Fibroblast of gingiva (primary cell): ENCODE results near the gene KIF13A.
"Not testable (repeated sequence)": the region's sequence is repeated elsewhere in the genome, so short reads cannot be mapped to it uniquely, and the experiment has no call there.

ENCODE experiments used
- DNase-seq: peaks from one replicate; pipeline ENCODE4 v3.0.0-alpha.2; 2011; ENCODE audit warnings: low read depth

Gene KIF13A

DNA sequence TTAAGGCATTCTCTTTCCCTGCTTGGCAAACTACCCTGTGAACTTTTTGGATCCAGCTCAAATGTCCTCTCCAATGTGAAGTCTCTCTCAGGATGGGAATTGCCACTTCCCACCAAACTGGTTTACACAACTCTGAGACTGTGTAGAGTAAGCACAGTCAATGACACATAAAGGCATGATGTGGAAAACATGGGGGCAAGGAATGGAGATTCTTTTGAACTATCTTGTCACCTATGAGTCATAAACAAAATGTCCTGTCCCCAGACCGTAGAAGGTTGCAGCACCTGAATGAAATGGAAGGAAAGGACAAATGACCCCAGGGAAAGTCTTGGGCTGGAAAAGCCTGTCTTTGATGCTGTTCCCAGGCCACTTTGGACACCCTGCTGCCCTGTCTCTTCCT is 11.0 kb upstream of the KIF13A start:
- DNase-seq, result peak; percentile 43

DNA sequence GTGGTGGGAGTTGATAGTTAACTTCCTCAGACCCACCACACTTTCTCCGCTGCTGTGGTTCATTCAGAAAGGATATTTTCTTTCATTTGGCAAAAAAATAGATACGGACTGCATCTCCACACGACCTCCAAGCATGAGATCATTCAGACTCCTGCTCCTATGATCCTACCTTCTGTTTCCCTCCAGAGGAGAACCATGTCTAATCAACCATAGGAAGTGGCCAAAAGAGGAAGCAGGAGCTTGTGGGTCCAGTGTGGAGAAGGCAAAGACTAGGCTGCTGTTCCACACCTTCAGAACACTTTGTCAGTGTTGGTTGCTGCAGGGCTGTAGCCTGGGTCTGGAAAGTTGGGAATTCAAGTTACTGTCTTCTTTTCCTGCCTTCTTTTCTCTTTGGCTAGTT is 10.6 kb upstream of the KIF13A start:
- no peak for DNase-seq

DNA sequence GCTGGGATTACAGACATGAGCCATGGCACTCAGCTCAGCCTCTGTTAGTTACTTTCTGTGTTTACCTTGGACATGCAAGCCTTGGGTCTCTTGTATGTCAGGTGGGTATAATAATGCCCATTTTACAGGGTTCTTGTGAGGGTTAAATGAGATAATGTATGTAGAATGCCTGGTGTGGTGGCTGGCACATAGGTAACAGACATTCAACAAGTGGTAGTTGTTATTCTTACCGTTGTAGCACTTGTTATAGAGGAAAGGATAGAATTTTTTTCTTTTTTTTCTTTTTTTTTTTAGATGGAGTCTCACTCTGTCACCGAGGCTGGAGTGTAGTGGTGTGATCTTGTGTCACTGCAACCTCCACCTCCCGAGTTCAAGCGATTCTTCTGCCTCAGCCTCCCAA is 8.0 kb upstream of the KIF13A start:
- no peak for DNase-seq

DNA sequence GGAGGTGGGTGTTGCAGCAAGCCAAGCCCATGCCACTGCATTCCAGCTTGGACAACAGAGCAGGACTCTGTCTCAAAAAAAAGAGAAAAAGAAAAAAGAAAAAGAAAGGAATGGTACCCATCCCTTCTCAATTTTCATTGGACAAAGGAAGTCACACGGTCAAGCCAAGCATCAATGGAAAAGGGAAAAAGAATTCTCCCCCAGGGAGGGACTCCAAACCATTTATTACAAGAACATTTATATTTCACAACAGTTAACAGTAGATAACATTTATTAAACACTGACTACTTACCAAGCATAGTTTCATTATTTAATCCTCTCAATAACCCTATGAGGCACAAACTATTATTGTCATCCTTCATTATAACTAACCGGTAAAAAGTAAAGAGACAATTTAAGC is 6.6 kb upstream of the KIF13A start:
- DNase-seq, result no peak

DNA sequence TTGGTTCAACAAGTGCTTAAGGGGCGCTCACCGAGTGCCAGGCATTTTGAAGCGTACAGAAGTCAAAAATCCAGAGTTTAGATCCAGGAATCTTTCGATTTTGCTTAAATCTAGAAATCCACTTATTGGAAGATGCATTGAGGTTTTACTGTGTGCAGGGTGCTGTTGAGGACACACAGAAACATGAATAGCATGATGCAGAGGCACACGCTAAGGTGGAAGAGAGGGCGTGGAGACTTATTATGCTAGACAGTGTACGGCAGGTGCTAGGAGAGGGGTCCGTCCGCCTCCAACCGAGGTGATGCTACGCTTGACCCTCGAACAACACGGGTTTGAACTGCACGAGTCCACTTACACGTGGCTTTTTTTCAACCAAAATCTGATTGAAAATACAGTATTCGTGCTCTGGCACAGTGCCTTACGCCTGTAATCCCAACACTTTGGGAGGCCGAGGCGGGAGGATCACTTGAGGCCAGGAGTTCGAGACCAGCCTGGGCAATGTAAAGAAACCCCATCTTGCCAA is 1.0 kb upstream of the KIF13A start:
- no peak for DNase-seq

DNA sequence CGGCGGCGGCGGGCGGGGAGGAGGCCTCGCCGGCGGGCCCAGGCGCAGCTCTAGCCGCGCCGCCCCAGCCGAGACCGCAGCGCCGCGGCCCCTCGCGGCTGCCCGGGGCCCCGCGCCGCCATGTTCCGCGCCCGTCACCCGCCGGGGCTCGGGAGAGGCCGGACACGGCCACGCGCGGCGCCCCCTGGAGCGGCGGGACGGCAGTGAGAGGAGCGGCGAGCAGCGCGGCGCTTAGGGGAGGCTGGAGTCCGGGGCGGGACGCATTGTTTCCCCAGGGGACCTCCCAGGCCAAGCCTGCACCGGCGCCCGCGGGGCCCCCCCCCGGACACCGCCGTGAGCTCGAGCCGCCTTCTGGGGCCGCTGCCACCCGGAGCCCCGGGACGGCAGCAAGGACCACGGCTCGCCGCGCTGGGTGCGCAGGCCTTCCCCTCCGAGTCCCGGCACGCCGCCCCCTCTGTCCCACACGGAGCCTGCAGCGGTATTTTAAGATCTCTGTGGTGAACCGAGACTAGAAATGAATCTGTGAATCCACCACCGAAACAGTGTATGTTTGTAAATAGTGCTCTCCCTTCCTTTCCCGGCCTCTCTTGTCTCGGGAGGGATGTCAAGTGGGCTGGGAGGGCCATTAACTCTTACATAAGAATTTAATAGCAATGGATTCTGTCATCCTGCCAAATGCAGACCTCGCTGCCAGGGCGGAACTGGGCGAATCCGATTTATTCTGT is 424 bp upstream of the KIF13A start:
- DNase-seq, result peak; percentile 72

DNA sequence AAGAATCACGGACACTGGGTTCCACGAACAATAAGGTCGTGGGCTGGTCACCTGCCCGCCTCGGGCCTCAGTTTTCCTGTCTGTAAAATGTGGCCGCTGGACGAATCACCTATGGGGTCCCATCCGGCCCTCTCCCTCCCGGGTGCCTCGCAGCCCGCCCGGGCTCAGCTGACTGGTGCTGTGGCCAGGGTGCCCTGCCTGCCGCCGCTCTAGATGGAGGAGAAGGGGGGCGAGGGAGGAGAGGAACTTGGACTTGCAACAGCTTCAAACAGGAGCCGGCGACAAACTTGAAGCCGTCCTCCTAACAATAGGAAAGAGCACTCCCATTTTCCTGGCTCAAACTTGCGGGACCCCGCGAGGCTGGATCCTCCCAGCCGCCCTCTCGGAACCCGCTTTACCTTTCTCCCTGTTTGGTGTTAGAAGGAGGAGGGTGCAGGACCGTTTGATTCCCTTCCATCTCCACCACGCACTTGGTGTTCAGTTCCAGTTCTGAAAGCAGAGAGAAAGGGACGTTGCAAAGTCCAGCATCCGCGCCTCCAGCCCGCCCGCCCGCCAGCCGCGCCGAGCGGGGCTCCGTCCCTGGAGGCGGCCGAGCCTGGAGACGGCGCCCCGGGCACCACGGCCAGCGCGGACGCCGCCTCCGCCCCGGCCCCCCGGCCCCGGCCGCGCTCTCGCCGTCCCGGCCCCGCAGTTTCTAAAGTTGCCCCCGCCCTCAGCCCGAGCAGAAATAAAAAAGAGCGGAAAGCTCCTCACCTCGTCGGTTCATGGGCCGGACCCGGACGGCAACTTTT is 584 bp downstream of the KIF13A start:
- peak; percentile 59 for DNase-seq

DNA sequence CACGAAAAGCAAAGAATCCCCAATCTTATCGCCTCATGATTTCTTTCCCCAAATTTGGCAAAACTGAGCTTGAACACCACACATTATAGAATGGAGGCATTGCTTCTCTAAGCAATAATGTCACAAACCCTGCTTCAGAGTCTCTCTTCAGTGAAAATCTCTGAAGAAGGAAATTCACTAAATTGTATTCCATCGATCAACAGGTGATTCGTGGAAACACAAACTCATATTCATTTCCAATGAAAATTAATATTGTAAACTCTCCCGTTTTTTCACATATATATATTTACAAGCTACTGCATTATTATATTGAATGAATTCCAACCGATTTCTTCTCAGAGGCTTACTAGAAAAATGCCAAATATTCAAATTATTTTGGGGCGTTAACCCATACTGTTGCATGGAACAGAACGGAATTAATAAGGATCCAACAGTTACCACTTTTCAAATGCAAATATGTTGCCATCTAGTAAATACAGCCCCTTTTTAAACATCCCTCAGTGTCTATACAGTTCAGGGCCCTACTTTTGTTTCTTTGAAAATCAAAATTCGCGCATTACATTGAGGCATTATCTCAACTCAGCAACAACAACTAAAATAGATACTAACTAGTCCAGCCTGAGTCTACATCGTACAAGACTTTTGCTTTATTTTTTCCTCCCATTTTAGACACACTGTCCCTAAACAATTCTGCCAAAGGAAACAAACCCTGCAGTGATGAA is 1.3 kb downstream of the KIF13A start:
- no peak for DNase-seq

DNA sequence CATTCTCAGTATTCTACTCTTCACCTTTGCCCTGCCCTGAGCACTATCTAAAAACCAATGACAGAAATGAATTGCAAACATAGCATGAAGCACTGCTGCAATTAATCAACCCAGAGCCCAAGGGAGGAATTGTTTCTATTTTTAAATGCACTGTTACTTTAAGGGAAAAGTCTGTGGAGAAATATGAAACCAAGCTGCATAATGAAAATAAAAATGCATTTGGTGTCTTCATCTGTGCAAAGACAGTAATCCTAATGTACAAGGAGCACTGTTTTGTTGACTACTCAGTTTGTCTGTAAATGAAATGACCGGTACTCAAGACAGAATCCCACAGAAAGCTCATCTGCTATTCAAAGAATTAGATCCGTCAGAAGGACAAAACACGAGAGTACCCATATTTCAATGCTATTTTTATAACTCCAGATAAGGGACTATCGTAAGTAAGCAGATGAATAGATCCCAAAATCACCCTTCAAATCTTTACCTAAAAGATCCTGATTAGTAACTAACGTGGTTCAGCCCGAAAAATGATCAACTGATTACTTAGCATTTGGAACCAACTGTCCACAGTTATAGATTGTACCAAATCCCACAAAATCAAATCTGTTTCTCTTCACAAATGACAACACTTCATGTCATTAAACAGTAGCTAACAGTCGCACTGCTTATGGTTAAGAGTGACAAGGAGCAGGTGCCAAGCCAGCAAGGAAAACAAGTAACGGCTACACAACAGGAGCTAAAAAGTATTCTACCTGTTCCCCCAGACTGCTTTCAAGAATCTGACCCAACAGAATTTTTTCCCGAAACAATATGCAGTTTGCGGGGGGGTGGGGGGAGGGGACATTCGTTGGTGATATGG is 2.4 kb downstream of the KIF13A start:
- DNase-seq, result peak; percentile 64

DNA sequence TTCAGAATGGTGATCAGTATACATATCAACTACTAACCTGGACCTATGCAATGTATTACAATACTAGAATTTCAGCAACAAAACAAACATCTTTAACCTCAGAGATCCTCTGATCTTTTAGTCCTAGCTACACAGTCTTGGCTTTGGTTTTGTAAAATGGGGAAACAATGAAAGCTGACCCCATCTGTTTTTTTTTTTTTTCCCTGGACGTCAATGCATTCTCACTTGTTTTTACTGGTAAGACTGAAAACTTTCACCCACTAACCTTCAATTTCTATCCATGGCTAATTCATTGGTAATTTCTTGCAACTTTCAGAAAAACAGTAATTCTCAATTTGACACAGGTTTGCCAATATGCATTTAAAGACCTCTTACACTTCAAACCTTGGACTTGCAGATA is 3.0 kb downstream of the KIF13A start:
- DNase-seq, result peak; percentile 65

DNA sequence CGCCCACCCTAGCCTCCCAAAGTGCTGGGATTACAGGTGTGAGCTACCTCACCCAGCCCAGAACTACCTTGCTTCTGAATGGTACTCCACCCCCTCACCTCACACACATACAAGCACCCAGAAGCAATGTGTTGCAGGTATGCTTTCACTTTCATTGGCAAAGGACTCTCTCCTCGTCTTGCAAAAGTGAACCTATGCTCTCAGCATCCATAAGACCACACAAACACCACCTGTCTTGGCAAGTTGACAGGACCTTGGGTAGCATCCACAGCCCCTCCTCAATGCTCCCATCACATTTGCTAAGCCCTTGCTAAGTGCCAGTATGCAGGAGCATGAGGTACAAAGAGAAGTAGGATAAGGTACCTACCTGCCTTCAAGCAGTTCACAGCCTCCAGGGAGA is 3.7 kb downstream of the KIF13A start:
- no peak for DNase-seq

DNA sequence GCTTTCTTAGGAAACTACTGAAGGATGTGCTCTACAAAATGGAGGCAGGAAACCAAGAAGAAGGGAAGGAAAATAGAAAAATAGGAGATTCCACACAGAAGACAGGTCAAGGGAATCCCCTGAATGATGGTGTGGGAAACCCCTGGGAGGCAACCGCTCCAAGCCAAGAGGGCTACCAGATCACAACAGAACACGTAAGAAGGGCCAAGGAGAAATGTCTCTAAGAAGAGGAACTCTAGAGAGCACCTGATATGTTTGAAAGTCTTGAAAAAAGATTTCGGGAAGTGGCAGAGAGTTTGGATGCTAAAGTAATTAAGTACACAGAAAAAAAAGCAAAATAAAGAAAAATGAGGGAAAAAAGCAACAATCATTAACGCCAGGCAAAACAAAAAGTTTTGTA is 7.1 kb downstream of the KIF13A start:
- DNase-seq, result no peak

DNA sequence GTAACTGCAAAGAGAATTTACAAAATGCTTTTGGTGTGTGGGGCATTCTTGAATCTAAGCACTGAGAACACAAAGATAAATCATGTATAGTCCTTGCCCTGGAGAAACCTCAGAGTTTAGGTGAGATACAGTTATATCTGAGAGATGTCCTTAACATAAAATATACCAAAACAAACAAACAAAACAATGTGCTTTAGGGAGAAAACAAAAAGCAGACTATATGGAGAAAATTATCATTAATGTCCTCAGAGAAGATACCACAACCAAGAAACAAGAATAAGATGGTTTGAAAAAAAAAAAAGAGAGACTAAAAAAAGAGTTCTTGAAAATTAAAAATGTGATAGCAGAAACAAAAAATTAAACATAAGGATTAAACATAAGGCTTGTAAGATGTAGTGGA is 8.0 kb downstream of the KIF13A start:
- no peak for DNase-seq

DNA sequence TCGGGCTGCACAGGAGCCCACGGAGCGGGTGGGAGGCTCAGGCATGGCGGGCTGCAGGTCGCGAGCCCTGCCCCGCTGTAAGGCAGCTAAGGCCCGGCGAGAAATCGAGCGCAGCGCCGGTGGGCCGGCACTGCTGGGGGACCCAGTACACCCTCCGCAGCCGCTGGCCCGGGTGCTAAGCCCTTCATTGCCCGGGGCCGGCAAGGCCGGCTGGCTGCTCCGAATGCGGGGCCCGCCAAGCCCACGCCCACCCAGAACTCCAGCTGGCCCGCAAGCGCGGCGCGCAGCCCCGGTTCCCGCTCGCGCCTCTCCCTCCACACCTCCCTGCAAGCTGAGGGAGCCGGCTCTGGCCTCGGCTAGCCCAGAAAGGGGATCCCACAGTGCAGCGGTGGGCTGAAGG is 11.2 kb downstream of the KIF13A start:
- not testable (repeated sequence) for DNase-seq

DNA sequence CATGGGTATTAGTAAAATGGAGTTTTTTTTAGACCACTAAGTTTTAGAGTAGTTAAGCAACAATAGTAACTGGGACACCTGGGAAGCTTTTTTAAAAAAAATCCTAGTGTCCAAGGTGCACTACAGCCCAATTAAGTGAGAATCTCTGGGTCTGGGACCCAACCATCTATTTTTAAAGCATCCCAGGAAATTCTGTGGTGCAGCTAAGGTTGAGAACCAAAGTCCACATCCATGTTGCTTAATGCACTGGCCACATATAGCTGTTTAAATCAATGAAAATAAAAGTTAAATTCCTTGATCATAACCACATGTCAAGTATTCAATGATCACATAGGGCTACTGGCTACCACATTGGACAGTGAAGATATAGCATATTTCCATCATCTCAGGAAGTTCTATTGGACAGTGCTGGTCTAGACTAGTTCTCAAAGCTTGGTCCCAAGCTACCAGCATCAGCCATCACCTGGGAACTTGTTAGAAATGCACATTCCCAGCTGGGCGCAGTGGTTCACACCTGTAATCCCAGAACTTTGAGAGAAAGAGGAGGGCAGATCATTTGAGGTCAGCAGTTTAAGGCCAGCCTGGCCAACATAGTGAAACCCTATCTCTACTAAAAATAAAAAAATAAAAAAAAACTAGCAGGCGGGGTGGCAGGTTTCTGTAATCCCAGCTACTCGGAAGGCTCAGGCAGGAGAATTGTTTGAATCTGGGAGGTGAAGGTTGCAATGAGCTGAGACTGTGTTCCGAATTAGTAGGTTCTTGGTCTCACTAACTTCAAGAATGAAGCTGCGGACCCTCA is 12.7 kb downstream of the KIF13A start:
- no peak for DNase-seq

DNA sequence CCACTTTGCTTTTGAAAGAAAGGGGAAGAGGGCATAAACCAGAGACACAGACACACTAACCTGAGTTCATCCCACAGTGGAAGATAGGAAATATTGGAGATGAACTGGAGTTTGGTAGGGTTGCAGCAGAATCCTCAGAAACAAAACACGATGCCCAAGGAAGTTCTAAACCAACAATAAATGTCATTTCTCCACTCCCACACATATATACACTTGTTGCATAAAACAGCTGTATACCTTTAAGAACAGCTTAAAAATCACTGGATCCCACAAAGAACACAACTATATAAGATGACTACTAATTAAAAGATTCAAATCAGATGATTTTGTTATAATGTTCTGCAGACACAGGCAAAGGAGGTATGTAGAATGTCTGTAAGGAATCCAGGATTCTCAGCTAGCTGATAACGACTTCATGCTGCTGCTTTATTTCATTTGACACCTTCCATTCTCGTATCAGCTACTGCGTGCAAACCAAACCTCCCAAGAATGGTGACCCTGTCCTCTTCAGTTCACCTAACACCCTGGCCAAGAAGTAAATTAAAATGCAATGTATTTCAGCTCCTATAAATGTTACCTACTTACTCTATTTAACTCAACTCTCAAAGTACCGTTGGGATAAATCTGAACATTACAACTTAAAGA is 14.3 kb downstream of the KIF13A start:
- DNase-seq, result no peak

DNA sequence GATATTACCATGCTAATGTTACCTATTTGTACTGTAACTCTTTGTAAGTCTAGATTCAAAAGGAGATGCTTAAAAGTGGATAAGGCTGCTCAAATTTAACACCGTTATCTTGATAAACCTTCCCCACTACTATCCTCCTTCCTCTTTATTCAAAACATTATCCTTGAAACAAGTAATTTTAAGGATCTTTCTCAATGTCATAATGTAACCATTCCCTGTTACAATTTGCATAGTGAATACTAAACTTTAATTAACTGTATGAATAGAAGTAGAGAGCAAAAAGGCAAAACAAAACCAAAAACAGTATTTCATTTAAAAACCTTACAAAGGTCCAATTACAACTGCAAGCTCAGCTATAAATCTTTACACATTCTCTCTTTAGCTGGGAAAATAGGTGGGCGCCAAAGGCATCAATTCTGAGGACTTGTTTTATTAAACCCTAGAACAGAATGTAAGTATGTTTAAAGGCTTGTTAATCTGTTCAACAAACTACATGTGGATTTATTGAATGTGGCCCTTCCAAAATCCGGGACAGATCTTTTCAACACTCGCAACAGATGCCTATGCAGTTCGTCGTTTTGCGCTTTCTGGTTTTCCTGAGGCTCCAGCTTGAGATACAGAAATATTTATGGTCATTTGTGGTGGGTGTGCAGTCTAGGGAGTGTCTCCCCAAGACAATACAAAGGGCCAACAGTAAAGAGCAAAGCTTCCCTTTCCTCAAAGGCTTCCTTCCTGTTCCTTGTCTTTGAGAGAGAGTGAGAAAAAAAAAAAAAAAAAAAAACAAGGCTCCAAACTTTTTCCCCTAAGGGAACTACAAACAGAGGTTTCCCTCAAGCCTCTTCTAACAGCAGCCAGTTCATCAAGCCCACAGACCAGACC is 15.1 kb downstream of the KIF13A start:
- no peak for DNase-seq

DNA sequence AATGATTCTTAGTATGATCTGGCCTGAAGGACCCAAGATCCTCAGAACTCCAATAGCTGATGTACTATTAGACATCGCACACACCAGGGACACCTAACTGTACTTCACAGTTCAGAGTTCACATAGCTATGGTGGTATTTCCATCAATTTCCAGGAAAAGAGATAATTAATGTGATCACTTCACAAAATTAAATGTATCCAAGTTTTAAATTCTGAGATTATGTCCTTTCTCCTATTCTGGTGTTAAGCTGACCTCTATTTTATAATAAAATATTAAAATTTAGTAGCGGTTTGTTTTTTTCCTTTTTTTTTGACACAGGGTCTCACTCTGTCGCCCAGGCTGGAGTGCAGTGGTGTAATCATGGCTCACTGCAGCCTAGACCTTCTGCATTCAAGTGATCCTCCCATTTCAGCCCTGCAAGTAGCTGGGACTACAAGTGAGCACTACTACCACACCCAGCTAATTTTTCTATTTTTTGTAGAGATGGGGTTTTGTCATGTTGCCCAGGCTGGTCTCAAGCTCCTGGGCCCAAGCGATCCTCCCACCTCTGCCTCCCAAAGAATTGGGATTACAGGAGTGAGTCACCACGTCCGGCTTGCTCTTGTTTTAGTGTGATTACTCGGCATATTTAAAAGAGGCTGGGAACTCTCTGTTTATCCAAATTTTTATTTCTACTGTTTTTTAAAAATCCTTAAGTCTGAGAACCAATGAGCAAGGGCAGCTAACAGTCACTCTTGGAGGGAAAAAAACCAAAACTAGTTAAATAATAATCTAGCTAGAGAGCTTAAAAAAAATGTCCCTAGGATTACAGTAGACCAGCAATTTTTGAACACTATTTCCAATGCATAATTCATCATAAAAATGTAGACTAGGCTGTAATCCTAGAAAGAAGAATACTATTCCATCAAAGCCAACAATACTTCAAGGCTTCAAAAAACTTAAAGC is 16.0 kb downstream of the KIF13A start:
- peak; percentile 52 for DNase-seq
